Measurements from ENCODE around the gene SIRT4. TPM values are rescaled to one million over a fixed set of nuclear protein-coding genes. Genes with fewer than 3 reads are reported as not detected.

Gene SIRT4
- total and polyA plus RNA-seq, 2 of the 8 experiments (the other 6 are each of a cell fraction or from before 2014, with no cell fraction given): 3.8 to 4.1 TPM

DNA sequence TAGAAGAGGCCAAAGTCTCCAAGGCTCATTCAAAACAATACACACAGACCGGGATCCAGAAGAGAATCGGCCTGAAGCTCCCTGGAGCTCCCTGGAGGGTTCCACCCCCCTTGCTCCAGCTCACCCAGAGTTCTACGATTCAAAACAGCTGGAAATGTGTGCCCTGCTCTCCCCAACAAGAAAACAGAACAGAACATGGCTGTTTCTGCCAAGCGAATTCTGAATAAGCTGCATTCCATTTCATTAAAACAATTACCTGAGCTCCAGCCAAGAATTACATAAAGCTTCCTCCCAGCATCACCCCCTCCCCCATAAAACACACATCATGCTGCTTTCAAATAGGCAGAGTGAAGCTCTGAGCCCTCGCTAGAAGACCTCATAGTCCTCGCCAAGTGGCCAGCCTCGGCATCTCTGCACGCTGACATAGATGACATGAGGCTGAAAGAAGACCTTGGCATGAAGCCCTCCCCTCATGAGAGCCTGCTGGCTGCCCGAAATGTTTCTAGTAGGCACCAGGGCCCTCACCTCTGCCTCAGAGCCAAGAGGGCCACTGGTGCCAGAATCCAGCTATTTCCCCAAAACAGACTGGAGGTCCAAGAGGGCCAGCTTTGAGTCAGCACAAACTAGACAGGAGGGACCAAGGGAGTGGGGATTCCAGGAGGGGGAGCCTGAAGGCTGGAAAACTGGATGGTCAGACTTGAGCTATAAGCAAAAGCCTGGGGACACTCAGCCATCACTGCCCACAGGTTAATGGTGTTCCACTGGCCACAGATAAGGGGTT is 44.9 kb upstream of the SIRT4 start:
- no peak overlapping the region for H3K23ac ChIP-seq (ENCODE audit: insufficient read length)
- peaks cover 4 to 19% (median 11%) of the 10 kb centered on the region in 4 experiments for H3K4me1 ChIP-seq (replicated peaks in 1 of 4; ENCODE audit: control insufficient read depth in 3 of 4, insufficient read depth in 4 of 4, low read length in 3 of 4)
- peaks cover 12% of the 10 kb centered on the region for H3K79me1 ChIP-seq (ENCODE audit: low read depth, low read length)
- H3K4me3 ChIP-seq (ENCODE audit: extremely low read depth in 1 of 4, insufficient read depth in 2 of 4, low read depth in 3 of 4, low read length in 4 of 4): peak overlapping the region in 1 of 4 experiments; percentile 10; a peak in 1 of 8 replicates
- peaks cover 8 to 75% of the 10 kb centered on the region in 2 experiments for H3K79me2 ChIP-seq (ENCODE audit: control insufficient read depth in 1 of 2, insufficient read depth in 2 of 2, low read length in 2 of 2)
- 0 out of 2 replicates have a peak overlapping the region, but pooled peaks have one; percentile 18 for H2BK15ac ChIP-seq (ENCODE audit: low read length)
- ChIA-PET POLR2A (ENCODE audit: partially characterized antibody) (interaction anchor here (0.6 to 88.3 kb wide), 4 partner anchors 10 to 151 kb away, joined by 3 to 4270 read pairs (median 2136); partner anchors contain the start of genes GCN1, PXN, RNU4-1 and RNU4-2), CTCF (ENCODE audit: partially characterized antibody) (interaction anchor here (0.5 to 34.8 kb wide), 9 partner anchors 9 to 928 kb away, joined by 3 to 930 read pairs (median 3); partner anchors contain the start of genes PXN and SIRT4)
- H4K5ac ChIP-seq (ENCODE audit: insufficient read length, low read depth, low read length): no peak overlapping the region
- no peaks in the 10 kb centered on the region for H3K27me3 ChIP-seq (replicated peaks in 1 of 4; ENCODE audit: control insufficient read depth in 3 of 4, extremely low read depth in 1 of 4, insufficient read depth in 3 of 4, low read length in 3 of 4)
- H2AK5ac ChIP-seq (ENCODE audit: low read depth, low read length): peak overlapping the region; percentile 95; the same call in 1 of the 2 replicates
- FAIRE-seq: no peak
- peak overlapping the region; percentile 19; the same call in 1 of the 2 replicates for H3K18ac ChIP-seq (ENCODE audit: extremely low read depth, low read length)
- no peak overlapping the region; the same call in 1 of the 2 replicates for H2BK20ac ChIP-seq (ENCODE audit: low read length)
- H4K8ac ChIP-seq (ENCODE audit: extremely low read depth, insufficient read depth, low read length): peak overlapping the region; percentile 38; the same call in 1 of the 2 replicates
- TF ChIP-seq PHF8 (conservative IDR thresholded peaks at IDR 0.05; ENCODE audit: low read depth, low read length): no peak
- no peak for TF ChIP-seq JUND (IDR thresholded peaks at IDR 0.05; ENCODE audit: low read length)
- TF ChIP-seq GTF2F1 (IDR thresholded peaks at IDR 0.05; ENCODE audit: borderline replicate concordance, low read depth, low read length): no peak
- TF ChIP-seq RXRA (IDR thresholded peaks at IDR 0.05; ENCODE audit: insufficient read depth, low read depth, low read length): no peak
- TF ChIP-seq POLR2AphosphoS5 (IDR thresholded peaks at IDR 0.05; ENCODE audit: low read depth, low read length): no peak
- TF ChIP-seq, protein P1, sequence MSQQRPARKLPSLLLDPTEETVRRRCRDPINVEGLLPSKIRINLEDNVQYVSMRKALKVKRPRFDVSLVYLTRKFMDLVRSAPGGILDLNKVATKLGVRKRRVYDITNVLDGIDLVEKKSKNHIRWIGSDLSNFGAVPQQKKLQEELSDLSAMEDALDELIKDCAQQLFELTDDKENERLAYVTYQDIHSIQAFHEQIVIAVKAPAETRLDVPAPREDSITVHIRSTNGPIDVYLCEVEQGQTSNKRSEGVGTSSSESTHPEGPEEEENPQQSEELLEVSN (IDR thresholded peaks at IDR 0.05): no peak
- H3K4me2 ChIP-seq (ENCODE audit: insufficient read depth in 1 of 2, low read depth in 2 of 2, low read length in 2 of 2): peak overlapping the region; percentile 39 to 51
- H3K27ac ChIP-seq (ENCODE audit: low read depth, low read length): no peak overlapping the region
- H3K4ac ChIP-seq (replicated peaks; ENCODE audit: insufficient read length, low read depth, low read length): no peak overlapping the region
- no peak overlapping the region for H3K14ac ChIP-seq (ENCODE audit: insufficient read length)
- no peaks in the 10 kb centered on the region for H3K9me3 ChIP-seq (ENCODE audit: insufficient read depth in 2 of 2, low read depth in 1 of 2, low read length in 1 of 2)
- no peak overlapping the region for H3K9ac ChIP-seq (replicated peaks in 1 of 4; ENCODE audit: extremely low read depth in 1 of 4, low read depth in 3 of 4, low read length in 3 of 4)
- no peak overlapping the region for H2BK120ac ChIP-seq (replicated peaks; ENCODE audit: low read depth, low read length)
- peaks cover 8 to 10% of the 10 kb centered on the region in 2 experiments for H4K20me1 ChIP-seq (replicated peaks in 1 of 2; ENCODE audit: control insufficient read depth in 1 of 2, insufficient read depth in 2 of 2, low read length in 2 of 2)
- H2BK12ac ChIP-seq (ENCODE audit: low read depth, low read length): no peak overlapping the region; the same call in 1 of the 2 replicates
- peak overlapping the region; percentile 75 for H2BK5ac ChIP-seq (ENCODE audit: low read depth, low read length)
- WGBS, 2 experiments (ENCODE audit: extremely low coverage in 1 of 2, insufficient coverage in 1 of 2, insufficient read length in 1 of 2, insufficient replicate concordance in 2 of 2, low coverage in 1 of 2, low lambda C conversion rate in 2 of 2, missing lambda C conversion rate in 1 of 2): 69% methylated on average over 9 of the region's 9 CpGs; no CpG with 5 or more reads in 1 of the 2 experiments
- H3K36me3 ChIP-seq (ENCODE audit: control insufficient read depth in 2 of 4, insufficient read depth in 4 of 4, low read length in 3 of 4): no peaks in the 10 kb centered on the region
- no peaks in the 10 kb centered on the region for H3K23me2 ChIP-seq (ENCODE audit: low read depth, low read length)
- no peak for DNase-seq (ENCODE audit: low read depth in 1 of 2, low spot score in 2 of 2)
- no peak overlapping the region for H2AFZ ChIP-seq (ENCODE audit: low read length)
- no peak overlapping the region for H3K56ac ChIP-seq (replicated peaks; ENCODE audit: insufficient read length, low read depth, low read length)
- no peak overlapping the region for H4K91ac ChIP-seq (replicated peaks; ENCODE audit: insufficient read length, low read length)

All from H1 (cell line).